Measurements from ENCODE around the gene SPAG9. TPM values are rescaled to one million over a fixed set of nuclear protein-coding genes. Genes with fewer than 3 reads are reported as not detected.

SPAG9 gene
- total and polyA plus RNA-seq, 2 experiments from 2014 or later = 12.1 to 66.2 TPM

- DNase-seq (ENCODE audit: low read depth in 1 of 2, low spot score in 1 of 2) = no peak
- Histone ChIP-seq H3K4me3 (no peak overlapping the region), H3K27me3 (no peaks in the 10 kb centered on the region), H3K4me1 (ENCODE audit: low read depth) (no peaks in the 10 kb centered on the region), H3K27ac (no peak overlapping the region), H3K36me3 (peaks cover 73% of the 10 kb centered on the region), H3K9me3 (ENCODE audit: low read depth) (no peaks in the 10 kb centered on the region)
- TF ChIP-seq, protein P1, sequence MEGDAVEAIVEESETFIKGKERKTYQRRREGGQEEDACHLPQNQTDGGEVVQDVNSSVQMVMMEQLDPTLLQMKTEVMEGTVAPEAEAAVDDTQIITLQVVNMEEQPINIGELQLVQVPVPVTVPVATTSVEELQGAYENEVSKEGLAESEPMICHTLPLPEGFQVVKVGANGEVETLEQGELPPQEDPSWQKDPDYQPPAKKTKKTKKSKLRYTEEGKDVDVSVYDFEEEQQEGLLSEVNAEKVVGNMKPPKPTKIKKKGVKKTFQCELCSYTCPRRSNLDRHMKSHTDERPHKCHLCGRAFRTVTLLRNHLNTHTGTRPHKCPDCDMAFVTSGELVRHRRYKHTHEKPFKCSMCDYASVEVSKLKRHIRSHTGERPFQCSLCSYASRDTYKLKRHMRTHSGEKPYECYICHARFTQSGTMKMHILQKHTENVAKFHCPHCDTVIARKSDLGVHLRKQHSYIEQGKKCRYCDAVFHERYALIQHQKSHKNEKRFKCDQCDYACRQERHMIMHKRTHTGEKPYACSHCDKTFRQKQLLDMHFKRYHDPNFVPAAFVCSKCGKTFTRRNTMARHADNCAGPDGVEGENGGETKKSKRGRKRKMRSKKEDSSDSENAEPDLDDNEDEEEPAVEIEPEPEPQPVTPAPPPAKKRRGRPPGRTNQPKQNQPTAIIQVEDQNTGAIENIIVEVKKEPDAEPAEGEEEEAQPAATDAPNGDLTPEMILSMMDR (IDR thresholded peaks at IDR 0.05; ENCODE audit: low read depth, low read length) = no peak
Measured at GRCh38 chr17:50995668-50996067, 125.0 kb downstream of the SPAG9 start.

GRCh38 chr17:50993544-50993943 is 127.1 kb downstream of the SPAG9 start:
- Histone ChIP-seq H3K9me3 (ENCODE audit: low read depth) (no peaks in the 10 kb centered on the region), H3K4me3 (no peak overlapping the region), H3K27ac (no peak overlapping the region), H3K27me3 (no peaks in the 10 kb centered on the region), H3K4me1 (ENCODE audit: low read depth) (no peaks in the 10 kb centered on the region), H3K36me3 (peaks cover 74% of the 10 kb centered on the region)
- TF ChIP-seq, protein P1 (IDR thresholded peaks at IDR 0.05; ENCODE audit: low read depth, low read length) = no peak
- no peak for DNase-seq (ENCODE audit: low read depth in 1 of 2, low spot score in 1 of 2)

DNA sequence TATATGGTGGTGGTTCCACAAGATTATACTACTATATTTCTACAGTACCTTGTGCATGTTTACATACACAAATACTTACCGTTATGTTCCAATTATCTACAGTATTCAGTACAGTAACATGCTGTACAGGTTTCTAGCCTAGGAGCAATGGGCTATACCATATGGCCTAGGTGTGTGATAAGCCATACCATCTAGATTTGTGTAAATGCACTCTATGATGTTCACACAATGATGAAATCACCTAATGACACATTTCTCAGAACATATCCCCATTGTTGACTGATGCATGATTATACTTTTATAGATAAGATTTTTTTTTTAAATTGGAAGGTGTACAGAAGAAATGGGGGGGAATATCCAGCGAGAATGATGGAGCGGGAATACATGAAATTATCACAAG is 131.5 kb downstream of the SPAG9 start:
- Histone ChIP-seq H3K27ac (no peak overlapping the region), H3K27me3 (no peaks in the 10 kb centered on the region), H3K36me3 (peaks cover 58% of the 10 kb centered on the region), H3K4me3 (no peak overlapping the region), H3K9me3 (ENCODE audit: low read depth) (no peaks in the 10 kb centered on the region), H3K4me1 (ENCODE audit: low read depth) (no peaks in the 10 kb centered on the region)
- TF ChIP-seq, protein P1 (IDR thresholded peaks at IDR 0.05; ENCODE audit: low read depth, low read length) = no peak
- DNase-seq (ENCODE audit: low read depth in 1 of 2, low spot score in 1 of 2) = no peak

DNA sequence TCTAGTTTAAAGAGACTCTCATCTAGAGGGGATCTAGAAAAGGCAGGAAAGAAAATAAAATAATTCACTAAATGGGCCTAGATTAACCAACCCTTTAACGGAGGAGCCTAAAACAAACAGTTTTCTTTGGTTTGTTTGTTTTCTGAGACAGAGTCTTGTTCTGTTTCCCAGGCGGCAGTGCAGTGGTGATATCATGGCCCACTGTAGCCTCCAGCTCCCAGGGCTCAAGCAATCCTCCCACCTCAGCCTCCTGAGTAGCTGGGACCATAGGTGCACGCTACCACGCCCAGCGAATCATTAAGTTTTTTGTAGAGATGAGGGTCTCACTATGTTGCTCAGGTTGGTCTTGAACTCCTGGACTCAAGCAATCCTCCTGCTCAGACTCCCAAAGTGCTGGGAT is 132.2 kb downstream of the SPAG9 start:
- peaks cover 52% of the 10 kb centered on the region for H3K36me3 ChIP-seq

GRCh38 chr17:50986989-50987660 is 133.5 kb downstream of the SPAG9 start:
- Histone ChIP-seq H3K27ac (no peak overlapping the region), H3K9me3 (ENCODE audit: low read depth) (no peaks in the 10 kb centered on the region), H3K4me1 (ENCODE audit: low read depth) (no peaks in the 10 kb centered on the region), H3K4me3 (no peak overlapping the region), H3K36me3 (peaks cover 48% of the 10 kb centered on the region), H3K27me3 (no peaks in the 10 kb centered on the region)
- TF ChIP-seq, protein P1 (IDR thresholded peaks at IDR 0.05; ENCODE audit: low read depth, low read length) = no peak
- DNase-seq (ENCODE audit: low read depth in 1 of 2, low spot score in 1 of 2) = peak in 1 of 2 donors; percentile 9

More for the DNA sequence above, 132.2 kb downstream of the SPAG9 start:
- DNase-seq (ENCODE audit: low read depth in 1 of 2, low spot score in 1 of 2) = no peak
- no peak overlapping the region for H3K27ac ChIP-seq
- H3K4me1 ChIP-seq (ENCODE audit: low read depth) = no peaks in the 10 kb centered on the region
- H3K4me3 ChIP-seq = no peak overlapping the region
- TF ChIP-seq, protein P1 (IDR thresholded peaks at IDR 0.05; ENCODE audit: low read depth, low read length) = no peak
- H3K27me3 ChIP-seq = no peaks in the 10 kb centered on the region
- H3K9me3 ChIP-seq (ENCODE audit: low read depth) = no peaks in the 10 kb centered on the region
